Loucy (cell line): ENCODE results near the gene LAMTOR1.

ENCODE experiments used
- EZH2phosphoT487 ChIP-seq: fragments of 200-600 bp; IDR thresholded peaks from 2 replicates; pipeline ENCODE4 v1.6.1; 2018; ENCODE audit warnings: antibody characterized with exemption, mild to moderate bottlenecking, moderate library complexity, borderline replicate concordance
- TF ChIP-seq, protein P1 (sequence below): fragments of 200-600 bp; sonication (generic); conservative IDR thresholded peaks from 2 replicates; pipeline ENCODE4 v1.5.1; 2014; ENCODE audit warnings: mild to moderate bottlenecking, antibody characterized with exemption, low read length

DNA sequence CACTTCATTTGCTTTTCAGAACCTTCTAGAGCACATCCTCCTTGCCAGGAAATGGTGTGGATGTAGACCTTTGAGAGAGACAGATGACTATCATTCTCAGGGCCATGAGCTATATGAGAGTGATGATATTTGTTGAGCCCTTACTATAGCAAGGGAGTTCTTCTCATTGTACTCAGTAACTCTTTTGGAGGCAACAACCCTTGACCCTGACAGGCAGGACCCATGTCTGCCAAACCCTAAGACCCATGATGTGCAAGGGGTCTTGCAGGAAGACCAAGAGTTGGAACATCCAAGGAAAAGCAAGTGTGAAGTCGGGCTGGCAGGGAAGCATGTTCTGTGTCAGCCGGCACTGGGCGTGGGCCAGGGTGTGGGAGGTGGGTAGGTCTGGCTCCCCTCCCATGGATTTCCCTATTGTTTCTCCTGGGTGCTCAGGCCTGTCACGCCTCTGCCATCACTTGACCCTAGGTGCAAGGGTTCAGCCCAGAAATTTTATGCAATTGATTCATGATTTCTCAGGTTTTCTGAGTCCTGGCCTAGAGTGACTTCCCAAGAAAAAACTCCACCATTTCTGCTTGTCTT lies 33.7 kb upstream of the LAMTOR1 start:
- no peak for TF ChIP-seq EZH2phosphoT487
- TF ChIP-seq, protein P1, sequence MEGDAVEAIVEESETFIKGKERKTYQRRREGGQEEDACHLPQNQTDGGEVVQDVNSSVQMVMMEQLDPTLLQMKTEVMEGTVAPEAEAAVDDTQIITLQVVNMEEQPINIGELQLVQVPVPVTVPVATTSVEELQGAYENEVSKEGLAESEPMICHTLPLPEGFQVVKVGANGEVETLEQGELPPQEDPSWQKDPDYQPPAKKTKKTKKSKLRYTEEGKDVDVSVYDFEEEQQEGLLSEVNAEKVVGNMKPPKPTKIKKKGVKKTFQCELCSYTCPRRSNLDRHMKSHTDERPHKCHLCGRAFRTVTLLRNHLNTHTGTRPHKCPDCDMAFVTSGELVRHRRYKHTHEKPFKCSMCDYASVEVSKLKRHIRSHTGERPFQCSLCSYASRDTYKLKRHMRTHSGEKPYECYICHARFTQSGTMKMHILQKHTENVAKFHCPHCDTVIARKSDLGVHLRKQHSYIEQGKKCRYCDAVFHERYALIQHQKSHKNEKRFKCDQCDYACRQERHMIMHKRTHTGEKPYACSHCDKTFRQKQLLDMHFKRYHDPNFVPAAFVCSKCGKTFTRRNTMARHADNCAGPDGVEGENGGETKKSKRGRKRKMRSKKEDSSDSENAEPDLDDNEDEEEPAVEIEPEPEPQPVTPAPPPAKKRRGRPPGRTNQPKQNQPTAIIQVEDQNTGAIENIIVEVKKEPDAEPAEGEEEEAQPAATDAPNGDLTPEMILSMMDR, result no peak
